Tibial nerve (tissue), 4 donors: ENCODE results near the gene TES. TPM values are rescaled to one million over a fixed set of nuclear protein-coding genes. Genes with fewer than 3 reads are reported as not detected.

Experiments
- DNase-seq, 2 donors: peaks; one replicate each; pipeline ENCODE4 v3.0.0-alpha.2; 2019; ENCODE audit warnings: low spot score in 2 of 2
- H3K27ac ChIP-seq, 4 donors: fragments of 200-600 bp; sonication (generic) in 3 of 4; one replicate each; pipeline ENCODE4 v1.5.1; 2017 to 2019; ENCODE audit warnings: mild to moderate bottlenecking in 1 of 4
- H3K27me3 ChIP-seq, 2 donors: fragments of 200-600 bp; sonication (generic) in 1 of 2; one replicate each; pipeline versions ENCODE4 v1.5.1 to v1.6.0; 2017 to 2019
- H3K36me3 ChIP-seq, 3 donors: fragments of 200-600 bp; sonication (generic); one replicate each; pipeline ENCODE4 v1.5.1; 2018 to 2019
- H3K4me1 ChIP-seq, 4 donors: fragments of 200-600 bp; sonication (generic) in 3 of 4; one replicate each; pipeline ENCODE4 v1.5.1; 2017 to 2019
- H3K4me3 ChIP-seq, 4 donors: fragments of 200-600 bp; sonication (generic) in 3 of 4; one replicate each; pipeline ENCODE4 v1.5.1; 2017 to 2019; ENCODE audit warnings: mild to moderate bottlenecking in 1 of 4, moderate library complexity in 1 of 4
- H3K9me3 ChIP-seq, 4 donors: fragments of 200-600 bp; sonication (generic) in 3 of 4; one replicate each; pipeline ENCODE4 v1.5.1; 2017 to 2019
- CTCF ChIP-seq, 5 experiments: fragments of 200-600 bp in 3 of 5; fragments of 450-650 bp in 2 of 5; sonication (generic) in 3 of 5; IDR thresholded peaks; one replicate each; pipeline ENCODE4 v1.5.1; 2016 to 2019; ENCODE audit warnings: antibody characterized with exemption in 5 of 5, mild to moderate bottlenecking in 3 of 5, moderate library complexity in 2 of 5
- EP300 ChIP-seq, 2 donors: sonication (generic); formaldehyde crosslinking; IDR thresholded peaks; one replicate each; pipeline ENCODE4 v1.6.1; 2017; ENCODE audit warnings: antibody characterized with exemption in 2 of 2, mild to moderate bottlenecking in 1 of 2
- POLR2A ChIP-seq, 2 donors: fragments of 450-650 bp; IDR thresholded peaks; one replicate each; pipeline ENCODE4 v1.6.1; 2017; ENCODE audit warnings: antibody characterized with exemption in 2 of 2, mild to moderate bottlenecking in 2 of 2, moderate library complexity in 2 of 2
- WGBS, 2 donors: methylation state at CpG; one replicate each; pipeline ENCODE4 v1.1.5; 2018; 5-methylcytosine and 5-hydroxymethylcytosine counted together
- total RNA-seq, 4 donors: library from RNA; depleted of rRNA; stranded (reverse); fragments of >200 nt; gene quantifications; one replicate each; pipeline ENCODE4 v1.1.0, GENCODE V29; 2016

Gene TES
- total RNA-seq, 4 donors from 2014 or later, result 18.6 to 28.3 (median 24.2) TPM

GRCh38 chr7:116165717-116166116 lies 44.6 kb upstream of the TES start:
- DNase-seq, result no peak
- WGBS, 2 donors, result 84 to 87% methylated on average over 2 of the region's 2 CpGs
- TF ChIP-seq EP300 (IDR thresholded peaks at IDR 0.05), result no peak

DNA sequence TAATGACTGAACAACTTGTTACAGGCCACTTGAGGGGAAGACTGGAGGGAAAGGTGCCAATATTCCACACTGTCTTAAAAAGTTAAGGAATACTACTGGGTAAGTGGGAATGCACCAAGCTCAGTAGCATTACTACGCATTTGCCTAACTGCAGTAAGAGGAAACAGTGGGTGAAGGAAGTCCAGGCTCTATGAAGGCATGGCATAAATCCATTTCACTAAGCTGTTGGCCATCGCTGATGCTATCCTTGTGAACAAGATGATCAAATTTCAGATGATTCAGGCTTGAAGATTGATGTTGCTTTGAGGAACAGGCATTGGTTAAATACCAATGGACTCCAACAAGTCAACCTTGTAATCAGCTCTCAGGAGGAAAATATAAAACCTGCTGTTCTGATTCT lies 44.2 kb upstream of the TES start:
- TF ChIP-seq EP300 (IDR thresholded peaks at IDR 0.05) (no peak), CTCF (IDR thresholded peaks at IDR 0.05) (no peak), POLR2A (IDR thresholded peaks at IDR 0.05) (no peak)
- 75 to 95% methylated on average over 2 of the region's 2 CpGs for WGBS, 2 donors
- H3K27ac ChIP-seq, result no peak overlapping the region
- DNase-seq, result no peak
- no peak overlapping the region for H3K4me3 ChIP-seq
- H3K9me3 ChIP-seq, result no peaks in the 10 kb centered on the region
- H3K4me1 ChIP-seq, result peaks cover 0 to 4% (median 0%) of the 10 kb centered on the region in 4 donors
- no peaks in the 10 kb centered on the region for H3K27me3 ChIP-seq
- no peaks in the 10 kb centered on the region for H3K36me3 ChIP-seq

More at GRCh38 chr7:116165717-116166116, 44.6 kb upstream of the TES start:
- Histone ChIP-seq H3K9me3 (no peaks in the 10 kb centered on the region), H3K4me1 (peaks cover 0 to 4% (median 0%) of the 10 kb centered on the region in 4 donors), H3K27ac (no peak overlapping the region), H3K27me3 (no peaks in the 10 kb centered on the region), H3K4me3 (no peak overlapping the region), H3K36me3 (no peaks in the 10 kb centered on the region)

DNA sequence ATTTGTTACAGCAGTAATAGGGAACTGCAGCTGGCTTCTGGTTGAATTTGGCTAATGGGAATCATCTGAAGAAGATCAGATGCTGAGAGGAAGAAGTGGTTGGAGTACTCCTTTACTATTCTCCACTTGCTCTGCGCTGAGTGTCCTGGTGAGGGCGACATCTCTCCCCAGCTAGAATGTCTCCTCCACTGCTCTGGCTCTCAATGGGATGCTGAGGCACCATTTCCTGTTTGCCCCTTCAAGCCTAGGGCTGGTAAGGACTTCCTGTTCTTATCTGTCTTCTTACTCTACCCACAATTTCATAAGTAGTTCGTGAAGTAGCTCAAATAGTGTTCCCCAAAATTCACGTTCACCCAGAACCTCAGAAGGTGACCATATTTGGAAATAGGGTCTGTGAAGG lies 43.2 kb upstream of the TES start:
- no peaks in the 10 kb centered on the region for H3K36me3 ChIP-seq
- H3K9me3 ChIP-seq, result no peaks in the 10 kb centered on the region
- H3K27me3 ChIP-seq, result no peaks in the 10 kb centered on the region
- 76 to 90% methylated on average over 4 of the region's 4 CpGs for WGBS, 2 donors
- DNase-seq, result no peak
- peaks cover 0 to 4% (median 0%) of the 10 kb centered on the region in 4 donors for H3K4me1 ChIP-seq
- H3K27ac ChIP-seq, result no peak overlapping the region
- TF ChIP-seq POLR2A (IDR thresholded peaks at IDR 0.05), result no peak
- no peak for TF ChIP-seq EP300 (IDR thresholded peaks at IDR 0.05)
- TF ChIP-seq CTCF (IDR thresholded peaks at IDR 0.05), result no peak
- H3K4me3 ChIP-seq, result no peak overlapping the region

DNA sequence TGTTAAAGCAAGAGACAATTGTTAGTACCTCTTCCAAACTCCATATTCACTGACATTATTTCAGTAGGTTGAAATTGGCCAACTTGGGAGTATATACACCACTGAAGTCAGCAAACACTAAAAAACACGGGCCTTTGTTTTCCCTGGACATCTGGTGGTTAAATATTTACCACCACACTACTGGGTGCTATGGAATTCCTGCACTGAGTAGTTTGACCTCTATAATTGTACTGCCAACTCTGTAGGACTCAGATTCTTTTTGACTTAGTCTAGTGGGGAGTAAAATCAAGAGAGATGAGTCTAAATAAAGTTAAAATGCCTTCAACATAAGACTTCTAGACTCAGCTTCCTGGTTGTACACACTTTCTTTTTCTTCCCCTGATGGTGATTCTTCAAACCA lies 41.3 kb upstream of the TES start:
- WGBS, 2 donors, result 54 to 67% methylated on average over 1 of the region's 1 CpG
- no peak overlapping the region for H3K27ac ChIP-seq
- no peaks in the 10 kb centered on the region for H3K9me3 ChIP-seq
- DNase-seq, result no peak
- H3K4me3 ChIP-seq, result no peak overlapping the region
- no peaks in the 10 kb centered on the region for H3K27me3 ChIP-seq
- peaks cover 0 to 4% (median 0%) of the 10 kb centered on the region in 4 donors for H3K4me1 ChIP-seq
- H3K36me3 ChIP-seq, result no peaks in the 10 kb centered on the region
- TF ChIP-seq EP300 (IDR thresholded peaks at IDR 0.05) (no peak), CTCF (IDR thresholded peaks at IDR 0.05) (no peak), POLR2A (IDR thresholded peaks at IDR 0.05) (no peak)

DNA sequence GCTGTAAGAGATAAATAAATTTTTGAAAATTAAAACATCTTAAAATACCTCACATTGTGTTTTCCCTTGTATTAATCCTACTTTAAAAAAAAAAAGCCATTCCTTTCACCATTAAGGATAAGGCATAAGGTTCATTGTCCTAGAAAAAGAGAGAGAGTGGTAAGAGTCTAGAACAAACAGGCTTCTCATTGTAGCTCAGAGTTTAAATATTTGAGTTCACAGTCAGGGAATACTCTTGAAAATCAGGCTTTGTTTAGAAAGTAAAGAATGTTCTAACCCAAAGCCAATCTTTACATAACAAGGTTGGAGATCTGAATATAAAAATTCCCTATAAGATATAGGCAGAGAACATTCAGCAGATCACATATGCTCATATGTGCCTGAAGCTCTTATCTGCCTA lies 40.2 kb upstream of the TES start:
- Histone ChIP-seq H3K36me3 (no peaks in the 10 kb centered on the region), H3K4me1 (peaks cover 0 to 4% (median 0%) of the 10 kb centered on the region in 4 donors), H3K27ac (no peak overlapping the region), H3K4me3 (no peak overlapping the region), H3K9me3 (peaks cover 0 to 1% (median 0%) of the 10 kb centered on the region in 4 donors), H3K27me3 (no peaks in the 10 kb centered on the region)
- TF ChIP-seq POLR2A (IDR thresholded peaks at IDR 0.05) (no peak), CTCF (IDR thresholded peaks at IDR 0.05) (no peak), EP300 (IDR thresholded peaks at IDR 0.05) (no peak)
- DNase-seq, result no peak

- no peak for DNase-seq
- H3K9me3 ChIP-seq, result peaks cover 0 to 5% (median 0%) of the 10 kb centered on the region in 4 donors
- H3K36me3 ChIP-seq, result no peaks in the 10 kb centered on the region
- no peak for TF ChIP-seq POLR2A (IDR thresholded peaks at IDR 0.05)
- no peak for TF ChIP-seq CTCF (IDR thresholded peaks at IDR 0.05)
- H3K4me3 ChIP-seq, result no peak overlapping the region
- no peaks in the 10 kb centered on the region for H3K4me1 ChIP-seq
- WGBS, 2 donors, result 23 to 29% methylated on average over 2 of the region's 2 CpGs
- no peak overlapping the region for H3K27ac ChIP-seq
- H3K27me3 ChIP-seq, result no peaks in the 10 kb centered on the region
Observed at GRCh38 chr7:116171094-116171493, 39.2 kb upstream of the TES start.
